ENCODE results near the gene RAB31. TPM values are rescaled to one million over a fixed set of nuclear protein-coding genes. Genes with fewer than 3 reads are reported as not detected.

Gene RAB31
- total RNA-seq, 1 experiment from 2014 or later = 32.9 TPM

DNA sequence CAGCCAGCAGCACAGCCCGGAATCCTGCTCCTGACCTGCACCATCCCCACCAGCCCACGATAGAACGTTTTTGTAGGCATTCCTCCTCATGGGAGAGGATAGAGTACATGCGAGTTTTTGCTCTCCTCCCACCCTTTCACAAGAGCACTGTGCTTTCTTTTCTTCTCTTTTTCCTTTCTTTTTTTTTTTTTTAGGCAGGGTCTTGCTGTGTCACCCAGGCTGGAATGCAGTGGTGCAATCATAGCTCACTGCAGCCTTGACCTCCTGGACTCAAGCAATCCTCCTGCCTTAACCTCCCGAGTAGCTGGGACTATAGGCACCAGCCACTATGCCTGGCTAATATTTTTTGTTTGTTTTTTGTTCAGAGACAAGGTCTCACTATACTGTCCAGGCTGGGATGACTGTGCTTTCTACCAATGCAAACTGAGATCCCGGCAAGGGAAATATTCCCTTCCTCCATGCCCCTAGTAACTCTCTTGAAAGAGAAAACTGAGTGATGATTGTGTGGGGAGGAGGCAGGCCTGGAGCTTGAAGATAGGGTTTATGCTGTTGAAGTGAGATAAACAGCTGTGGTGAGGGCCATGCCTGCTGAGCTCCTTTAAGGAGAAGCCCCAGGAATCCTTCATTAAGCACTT lies 95.1 kb downstream of the RAB31 start:
- Mint-ChIP-seq H3K4me3 (no peak overlapping the region; the same call in 1 of the 2 replicates), H3K9me3 (peaks cover 13% of the 10 kb centered on the region), H3K4me1 (peaks cover 38% of the 10 kb centered on the region), H3K36me3 (peaks cover 11% of the 10 kb centered on the region), H3K27ac (peak overlapping the region; percentile 86), H3K27me3 (ENCODE audit: low read depth) (no peaks in the 10 kb centered on the region)
- peak; percentile 43 for ATAC-seq
- CTCF ChIA-PET = interaction anchor here (0.6 to 1.4 kb wide), 3 partner anchors 12 to 162 kb away, joined by 3 to 5 read pairs (median 4); no protein-coding TSS in a partner anchor
- DNase-seq (ENCODE audit: low spot score) = no peak
- TF ChIP-seq ATF1 (CRISPR knock-in tag; IDR thresholded peaks at IDR 0.05) = no peak
- no peak for TF ChIP-seq CREM (CRISPR knock-in tag; IDR thresholded peaks at IDR 0.05)
- no peak for TF ChIP-seq ZNF219 (CRISPR knock-in tag; IDR thresholded peaks at IDR 0.05; ENCODE audit: borderline replicate concordance)
- 0 out of 2 replicates have a peak, but pooled peaks have one; percentile 19 for TF ChIP-seq ZNF423 (CRISPR knock-in tag; IDR thresholded peaks at IDR 0.05)
- TF ChIP-seq SMAD3 (CRISPR knock-in tag; IDR thresholded peaks at IDR 0.05; ENCODE audit: borderline replicate concordance) = no peak
- no peak for TF ChIP-seq ZNF416 (CRISPR knock-in tag; IDR thresholded peaks at IDR 0.05)
- no peak for TF ChIP-seq MXD4 (CRISPR knock-in tag; IDR thresholded peaks at IDR 0.05; ENCODE audit: borderline replicate concordance)
- TF ChIP-seq TEAD1 (CRISPR knock-in tag; IDR thresholded peaks at IDR 0.05) = no peak
- POLR2A ChIA-PET = interaction anchor here (0.6 kb wide), 1 partner anchor 113 kb away, joined by 3 read pairs; no protein-coding TSS in a partner anchor

DNA sequence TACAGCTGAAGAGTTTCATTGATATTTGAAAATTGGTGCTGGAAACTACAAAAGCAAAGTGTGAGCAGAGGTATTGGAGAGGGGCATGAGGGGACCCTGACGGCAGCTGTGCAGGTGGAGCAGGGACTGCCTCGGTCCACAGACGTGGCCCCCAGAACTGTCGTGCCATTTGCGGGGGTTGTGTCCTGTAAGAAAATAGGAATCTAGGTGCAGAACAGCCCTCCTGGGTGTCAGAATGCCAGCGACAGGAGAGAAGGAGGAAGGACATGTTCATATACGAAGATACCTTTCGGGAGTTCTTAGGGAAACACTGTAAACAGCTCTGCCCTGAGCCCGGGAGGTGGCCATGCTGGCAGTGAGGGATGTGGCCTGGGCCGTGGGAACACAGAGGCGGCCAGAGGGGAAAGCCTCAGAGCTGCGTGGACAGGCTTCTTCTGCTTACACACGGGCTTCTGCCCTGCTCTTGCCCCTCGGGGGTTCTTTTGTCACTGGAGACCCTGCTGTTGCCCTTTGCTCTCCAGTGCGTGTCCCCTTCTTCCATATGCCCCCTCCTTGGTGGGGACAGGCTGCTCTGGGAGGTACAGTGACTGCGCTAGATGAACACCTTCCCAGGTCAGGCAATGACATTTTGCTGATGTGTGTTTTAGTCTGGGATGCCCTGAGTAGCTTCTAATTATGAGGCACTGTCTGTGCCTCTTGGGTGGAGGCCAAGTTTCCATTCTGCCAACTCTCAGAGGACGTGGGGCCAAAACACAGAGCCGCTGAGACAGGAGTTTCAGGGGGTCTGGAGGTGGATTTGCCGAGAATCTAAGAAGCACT lies 95.8 kb downstream of the RAB31 start:
- POLR2A ChIA-PET = interaction anchor here (0.6 kb wide), 1 partner anchor 114 kb away, joined by 3 read pairs; no protein-coding TSS in a partner anchor
- no peak overlapping the region; the same call in 1 of the 2 replicates for H3K4me3 Mint-ChIP-seq

More for the DNA sequence above, 95.8 kb downstream of the RAB31 start:
- DNase-seq (ENCODE audit: low spot score) = peak; percentile 28
- Mint-ChIP-seq H3K9me3 (peaks cover 13% of the 10 kb centered on the region), H3K36me3 (peaks cover 11% of the 10 kb centered on the region), H3K4me1 (peaks cover 45% of the 10 kb centered on the region), H3K27ac (peak overlapping the region; percentile 86), H3K27me3 (ENCODE audit: low read depth) (no peaks in the 10 kb centered on the region)
- peak; percentile 43 for ATAC-seq
- no peak for TF ChIP-seq SMAD3 (CRISPR knock-in tag; IDR thresholded peaks at IDR 0.05; ENCODE audit: borderline replicate concordance)
- TF ChIP-seq, protein P1, sequence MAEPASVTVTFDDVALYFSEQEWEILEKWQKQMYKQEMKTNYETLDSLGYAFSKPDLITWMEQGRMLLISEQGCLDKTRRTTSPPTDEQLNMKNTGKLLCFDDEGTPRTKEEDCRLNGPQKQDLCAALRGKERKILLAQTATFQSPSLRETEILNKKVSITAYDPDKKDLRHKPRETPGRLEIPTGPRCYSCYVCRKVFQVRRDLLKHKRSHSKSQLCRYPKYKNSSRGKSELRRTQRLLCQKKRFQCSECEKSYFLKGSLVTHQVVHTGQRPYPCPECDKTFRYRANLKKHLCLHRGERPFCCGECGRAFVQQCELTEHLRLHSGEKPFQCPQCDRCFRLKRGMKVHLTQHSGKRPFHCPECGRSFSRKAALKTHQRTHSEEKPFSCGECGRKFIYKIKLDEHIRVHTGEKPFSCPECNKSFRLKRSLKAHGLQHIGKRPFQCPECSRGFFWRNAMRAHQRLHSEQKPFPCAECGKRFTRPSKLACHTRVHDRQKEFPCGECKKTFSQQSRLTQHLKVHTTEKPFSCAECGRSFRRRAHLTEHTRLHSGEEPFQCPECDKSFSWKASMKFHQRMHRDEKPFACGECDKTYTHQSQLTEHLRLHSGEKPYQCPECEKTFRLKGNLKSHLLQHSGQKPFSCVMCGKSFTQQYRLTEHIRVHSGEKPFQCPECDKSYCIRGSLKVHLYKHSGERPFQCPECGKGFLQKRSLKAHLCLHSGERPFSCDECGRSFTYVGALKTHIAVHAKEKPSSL (CRISPR knock-in tag; conservative IDR thresholded peaks at IDR 0.05) = no peak
- no peak for TF ChIP-seq RORB (CRISPR knock-in tag; IDR thresholded peaks at IDR 0.05)
- TF ChIP-seq, protein P2, sequence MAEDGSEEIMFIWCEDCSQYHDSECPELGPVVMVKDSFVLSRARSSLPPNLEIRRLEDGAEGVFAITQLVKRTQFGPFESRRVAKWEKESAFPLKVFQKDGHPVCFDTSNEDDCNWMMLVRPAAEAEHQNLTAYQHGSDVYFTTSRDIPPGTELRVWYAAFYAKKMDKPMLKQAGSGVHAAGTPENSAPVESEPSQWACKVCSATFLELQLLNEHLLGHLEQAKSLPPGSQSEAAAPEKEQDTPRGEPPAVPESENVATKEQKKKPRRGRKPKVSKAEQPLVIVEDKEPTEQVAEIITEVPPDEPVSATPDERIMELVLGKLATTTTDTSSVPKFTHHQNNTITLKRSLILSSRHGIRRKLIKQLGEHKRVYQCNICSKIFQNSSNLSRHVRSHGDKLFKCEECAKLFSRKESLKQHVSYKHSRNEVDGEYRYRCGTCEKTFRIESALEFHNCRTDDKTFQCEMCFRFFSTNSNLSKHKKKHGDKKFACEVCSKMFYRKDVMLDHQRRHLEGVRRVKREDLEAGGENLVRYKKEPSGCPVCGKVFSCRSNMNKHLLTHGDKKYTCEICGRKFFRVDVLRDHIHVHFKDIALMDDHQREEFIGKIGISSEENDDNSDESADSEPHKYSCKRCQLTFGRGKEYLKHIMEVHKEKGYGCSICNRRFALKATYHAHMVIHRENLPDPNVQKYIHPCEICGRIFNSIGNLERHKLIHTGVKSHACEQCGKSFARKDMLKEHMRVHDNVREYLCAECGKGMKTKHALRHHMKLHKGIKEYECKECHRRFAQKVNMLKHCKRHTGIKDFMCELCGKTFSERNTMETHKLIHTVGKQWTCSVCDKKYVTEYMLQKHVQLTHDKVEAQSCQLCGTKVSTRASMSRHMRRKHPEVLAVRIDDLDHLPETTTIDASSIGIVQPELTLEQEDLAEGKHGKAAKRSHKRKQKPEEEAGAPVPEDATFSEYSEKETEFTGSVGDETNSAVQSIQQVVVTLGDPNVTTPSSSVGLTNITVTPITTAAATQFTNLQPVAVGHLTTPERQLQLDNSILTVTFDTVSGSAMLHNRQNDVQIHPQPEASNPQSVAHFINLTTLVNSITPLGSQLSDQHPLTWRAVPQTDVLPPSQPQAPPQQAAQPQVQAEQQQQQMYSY (CRISPR knock-in tag; IDR thresholded peaks at IDR 0.05) = no peak
- no peak for TF ChIP-seq ZNF396 (CRISPR knock-in tag; IDR thresholded peaks at IDR 0.05; ENCODE audit: borderline replicate concordance)
- CTCF ChIA-PET = interaction anchor here (0.6 to 1.4 kb wide), 2 partner anchors 27 to 162 kb away, joined by 3 to 5 read pairs; no protein-coding TSS in a partner anchor

Data from WTC11 (cell line).